GM12878 (cell line): Measurements from ENCODE around the gene LRIG3. TPM values are rescaled to one million over a fixed set of nuclear protein-coding genes. Genes with fewer than 3 reads are reported as not detected.

Experiments used
- ATAC-seq: fragments of 200-7000 bp; cut with Tn5 transposase; 3 replicates; pipeline ENCODE4 v1.9.1; 2020; ENCODE audit warnings: mild to moderate bottlenecking, moderate library complexity
- BruUV-seq: library from RNA; stranded (reverse); fragments of 400-500 nt; replicated peaks from 2 replicates; lab custom pipeline; 2021; lab: Mats Ljungman, UMichigan
- CTCF ChIA-PET: fragments of 300-600 bp; sonication (Branson Sonifier 250); formaldehyde crosslinking; extraction: SDS; loops from one replicate; lab custom pipeline; 2021; ENCODE audit warnings: inconsistent platforms; lab: Yijun Ruan, JAX
- POLR2A ChIA-PET: fragments of 350-600 bp; formaldehyde crosslinking; extraction: SDS; loops from one replicate; lab custom pipeline; 2021; ENCODE audit warnings: inconsistent platforms; lab: Charles Lee
- RAD21 ChIA-PET: fragments of 300-600 bp; sonication (Branson Sonifier 250); formaldehyde crosslinking; loops from one replicate; lab custom pipeline; 2023; ENCODE audit warnings: antibody characterized with exemption; ENCODE audit not compliant: unreplicated experiment; lab: Charles Lee
- SMC1A ChIA-PET: fragments of 300-600 bp; sonication (Branson Sonifier 250); formaldehyde crosslinking; loops from one replicate; lab custom pipeline; 2023; ENCODE audit not compliant: unreplicated experiment, uncharacterized antibody; lab: Charles Lee
- DNase-seq: peaks from one replicate; pipeline ENCODE4 v3.0.0-alpha.2; 2011; ENCODE audit warnings: low read depth, low spot score
- FAIRE-seq: peaks from 3 replicates; lab custom pipeline; 2011; peaks lifted over from hg19 to GRCh38; lab: Jason Lieb, UNC
- H2AFZ ChIP-seq: 2 replicates; pipeline ENCODE4 v1.6.0; 2011; ENCODE audit warnings: low read depth, low read length, control low read depth; ENCODE audit not compliant: control insufficient read depth
- H3K27ac ChIP-seq: 2 replicates; pipeline ENCODE4 v1.5.1; 2011; ENCODE audit warnings: control low read depth; ENCODE audit not compliant: control insufficient read depth, insufficient read depth
- H3K27me3 ChIP-seq, 2 experiments: replicated peaks in 1 of 2; 2 replicates each; pipeline versions ENCODE4 v1.6.0 to v1.6.1; 2011; ENCODE audit warnings: low read length in 1 of 2; ENCODE audit not compliant: control insufficient read depth in 2 of 2, insufficient read depth in 2 of 2
- H3K36me3 ChIP-seq, 2 experiments: 2 replicates each; pipeline ENCODE4 v1.5.1; 2011; ENCODE audit warnings: low read length in 1 of 2; ENCODE audit not compliant: control insufficient read depth in 2 of 2, insufficient read depth in 2 of 2
- H3K4me1 ChIP-seq: 2 replicates; pipeline ENCODE4 v1.6.1; 2011; ENCODE audit warnings: mild to moderate bottlenecking, low read length, moderate library complexity, mixed read lengths; ENCODE audit not compliant: control insufficient read depth, insufficient read depth
- H3K4me2 ChIP-seq: 2 replicates; pipeline ENCODE4 v1.6.0; 2011; ENCODE audit warnings: control low read depth; ENCODE audit not compliant: control insufficient read depth, insufficient read depth
- H3K4me3 ChIP-seq: fragments of 200-600 bp; sonication (generic); 2 replicates; pipeline ENCODE4 v1.5.1; 2016
- H3K79me2 ChIP-seq: 2 replicates; pipeline ENCODE4 v1.6.0; 2011; ENCODE audit warnings: low read length; ENCODE audit not compliant: control insufficient read depth, insufficient read depth
- H3K9ac ChIP-seq: 2 replicates; pipeline ENCODE4 v1.8.0; 2011; ENCODE audit warnings: low read length, control low read depth, mixed read lengths; ENCODE audit not compliant: control insufficient read depth, insufficient read depth
- H3K9me3 ChIP-seq: replicated peaks from 3 replicates; pipeline ENCODE4 v1.5.1; 2011; ENCODE audit warnings: mild to moderate bottlenecking, low read length; ENCODE audit not compliant: control insufficient read depth, insufficient read depth
- H4K20me1 ChIP-seq: 2 replicates; pipeline ENCODE4 v1.6.0; 2011; ENCODE audit not compliant: control insufficient read depth, insufficient read depth
- CUX1 ChIP-seq: IDR thresholded peaks from 2 replicates; pipeline ENCODE4 v1.6.1; 2012; ENCODE audit warnings: improper control_type of control experiment, low read depth, low read length; ENCODE audit not compliant: insufficient replicate concordance
- ESRRA ChIP-seq: IDR thresholded peaks from 2 replicates; pipeline ENCODE4 v1.6.1; 2012; ENCODE audit warnings: mild to moderate bottlenecking, low read length, improper control_type of control experiment
- IRF4 ChIP-seq: IDR thresholded peaks from 2 replicates; pipeline ENCODE4 v1.6.1; 2011; ENCODE audit warnings: low read depth, low read length
- NKRF ChIP-seq: fragments of 450-650 bp; conservative IDR thresholded peaks from 2 replicates; pipeline ENCODE4 v1.6.1; 2017; ENCODE audit warnings: mild to moderate bottlenecking, moderate library complexity
- RAD21 ChIP-seq: IDR thresholded peaks from 2 replicates; pipeline ENCODE4 v1.6.1; 2011; ENCODE audit warnings: mild to moderate bottlenecking, low read depth, low read length, moderate library complexity; ENCODE audit not compliant: insufficient read depth
- RFX5 ChIP-seq: IDR thresholded peaks from 2 replicates; pipeline ENCODE4 v1.6.1; 2011; ENCODE audit warnings: low read depth, low read length, improper control_type of control experiment
- STAT1 ChIP-seq: fragments of 450-650 bp; conservative IDR thresholded peaks from 2 replicates; pipeline ENCODE4 v1.6.1; 2014; ENCODE audit warnings: antibody characterized with exemption, mild to moderate bottlenecking
- YBX1 ChIP-seq: fragments of 450-650 bp; IDR thresholded peaks from 2 replicates; pipeline ENCODE4 v1.6.1; 2016; ENCODE audit warnings: antibody characterized with exemption
- whole genome bisulfite sequencing: methylation state at CpG from one replicate; pipeline ENCODE4 v1.1.6; 2016; ENCODE audit warnings: low lambda C conversion rate; ENCODE audit not compliant: insufficient replicate concordance, insufficient coverage; ENCODE audit errors: missing lambda C conversion rate; 5-methylcytosine and 5-hydroxymethylcytosine counted together
- in situ Hi-C: fragments of 300-500 bp; cut with MboI; formaldehyde crosslinking; loops from 9 replicates; pipeline ENCODE4 v1.14.3; 2018; ENCODE audit warnings: mixed read lengths
- intact Hi-C: fragments of 100-400 bp; cut with micrococcal nuclease; formaldehyde crosslinking; loops from one replicate; pipeline ENCODE4 v1.14.2; 2022; ENCODE audit not compliant: unreplicated experiment
- polyA plus RNA-seq, 11 experiments: library from polyadenylated mRNA; depleted of rRNA in 4 of 11; unstranded in 6 of 11; stranded (reverse) in 5 of 11; fragments of >200 nt; fragmentation: Nextera tagmentation in 4 of 11; fragmentation: Illumina TruSeq in 1 of 11; extraction: Ambion mirVana in 4 of 11; extraction: Trizol in 1 of 11; gene quantifications; 1 replicate in 1 of 11; 2 replicates in 10 of 11; pipeline versions ENCODE4 v1.2.1 to v1.2.3, GENCODE V29; 2011 to 2016; ENCODE audit warnings: inconsistent platforms in 2 of 11, missing spikeins in 2 of 11, low read depth in 1 of 11
- total RNA-seq, 4 experiments: library from RNA; depleted of rRNA in 3 of 4; stranded (reverse); fragments of >200 nt in 3 of 4; fragmentation: Illumina TruSeq in 1 of 4; extraction: Trizol in 1 of 4; gene quantifications; 2 replicates each; pipeline versions ENCODE4 v1.2.1 to v1.2.3, GENCODE V29; 2013 to 2021
- TF ChIP-seq, protein P1 (sequence below): fragments of 450-650 bp; IDR thresholded peaks from 2 replicates; pipeline ENCODE4 v1.6.1; 2018; ENCODE audit warnings: mild to moderate bottlenecking, low read depth, moderate library complexity; ENCODE audit not compliant: partially characterized antibody
- TF ChIP-seq, protein P2 (sequence below): fragments of 450-650 bp; IDR thresholded peaks from 2 replicates; pipeline ENCODE4 v1.6.1; 2016; ENCODE audit warnings: mild to moderate bottlenecking, moderate library complexity, borderline replicate concordance

The LRIG3 gene
- total and polyA plus RNA-seq, 10 of the 15 experiments (the other 5 are each of a cell fraction or from before 2014, with no cell fraction given): 0.95 to 8.5 (median 5.0) TPM

DNA sequence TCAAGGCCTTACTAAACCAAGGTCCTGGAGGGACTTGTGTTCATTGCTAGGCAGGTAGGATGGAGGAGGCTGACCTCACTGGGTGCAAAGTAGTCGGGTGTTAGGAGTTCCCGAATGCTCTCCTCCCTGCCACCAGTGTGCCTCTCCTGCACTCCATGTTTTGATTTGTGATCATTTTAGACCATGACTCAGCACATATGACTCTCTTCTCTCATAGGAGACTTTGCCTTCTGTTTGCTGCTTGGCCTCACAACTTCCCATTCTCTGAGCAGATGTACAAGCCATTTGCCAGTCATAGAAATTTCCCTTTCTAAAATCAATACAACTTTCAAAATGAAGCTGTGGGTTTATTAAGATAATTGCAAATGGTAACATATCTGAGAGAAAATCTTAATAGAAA is 46.6 kb upstream of the LRIG3 start:
- WGBS: 50% methylated on average over 2 of the region's 2 CpGs
- DNase-seq: no peak
- H3K79me2 ChIP-seq: no peaks in the 10 kb centered on the region
- no peak for ATAC-seq
- H3K27ac ChIP-seq: no peak overlapping the region
- intact Hi-C loops: no loop called here
- no peaks in the 10 kb centered on the region for H3K36me3 ChIP-seq
- SMC1A ChIA-PET: no interaction called here
- H3K9me3 ChIP-seq: no peaks in the 10 kb centered on the region
- BruUV-seq: no TSS peak
- CTCF ChIA-PET: no interaction called here
- FAIRE-seq: no peak
- no peaks in the 10 kb centered on the region for H3K27me3 ChIP-seq
- H3K4me2 ChIP-seq: no peak overlapping the region
- no peaks in the 10 kb centered on the region for H3K4me1 ChIP-seq
- RAD21 ChIA-PET: no interaction called here
- H2AFZ ChIP-seq: no peak overlapping the region
- POLR2A ChIA-PET: no interaction called here
- H4K20me1 ChIP-seq: no peaks in the 10 kb centered on the region
- no peak overlapping the region for H3K9ac ChIP-seq
- in situ Hi-C loops: no loop called here
- H3K4me3 ChIP-seq: no peak overlapping the region
- TF ChIP-seq STAT1 (no peak), YBX1 (no peak), RAD21 (no peak), ESRRA (no peak), NKRF (no peak), RFX5 (no peak), IRF4 (no peak), CUX1 (no peak)
- TF ChIP-seq, protein P1, sequence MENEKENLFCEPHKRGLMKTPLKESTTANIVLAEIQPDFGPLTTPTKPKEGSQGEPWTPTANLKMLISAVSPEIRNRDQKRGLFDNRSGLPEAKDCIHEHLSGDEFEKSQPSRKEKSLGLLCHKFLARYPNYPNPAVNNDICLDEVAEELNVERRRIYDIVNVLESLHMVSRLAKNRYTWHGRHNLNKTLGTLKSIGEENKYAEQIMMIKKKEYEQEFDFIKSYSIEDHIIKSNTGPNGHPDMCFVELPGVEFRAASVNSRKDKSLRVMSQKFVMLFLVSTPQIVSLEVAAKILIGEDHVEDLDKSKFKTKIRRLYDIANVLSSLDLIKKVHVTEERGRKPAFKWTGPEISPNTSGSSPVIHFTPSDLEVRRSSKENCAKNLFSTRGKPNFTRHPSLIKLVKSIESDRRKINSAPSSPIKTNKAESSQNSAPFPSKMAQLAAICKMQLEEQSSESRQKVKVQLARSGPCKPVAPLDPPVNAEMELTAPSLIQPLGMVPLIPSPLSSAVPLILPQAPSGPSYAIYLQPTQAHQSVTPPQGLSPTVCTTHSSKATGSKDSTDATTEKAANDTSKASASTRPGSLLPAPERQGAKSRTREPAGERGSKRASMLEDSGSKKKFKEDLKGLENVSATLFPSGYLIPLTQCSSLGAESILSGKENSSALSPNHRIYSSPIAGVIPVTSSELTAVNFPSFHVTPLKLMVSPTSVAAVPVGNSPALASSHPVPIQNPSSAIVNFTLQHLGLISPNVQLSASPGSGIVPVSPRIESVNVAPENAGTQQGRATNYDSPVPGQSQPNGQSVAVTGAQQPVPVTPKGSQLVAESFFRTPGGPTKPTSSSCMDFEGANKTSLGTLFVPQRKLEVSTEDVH: no peak
- TF ChIP-seq, protein P2, sequence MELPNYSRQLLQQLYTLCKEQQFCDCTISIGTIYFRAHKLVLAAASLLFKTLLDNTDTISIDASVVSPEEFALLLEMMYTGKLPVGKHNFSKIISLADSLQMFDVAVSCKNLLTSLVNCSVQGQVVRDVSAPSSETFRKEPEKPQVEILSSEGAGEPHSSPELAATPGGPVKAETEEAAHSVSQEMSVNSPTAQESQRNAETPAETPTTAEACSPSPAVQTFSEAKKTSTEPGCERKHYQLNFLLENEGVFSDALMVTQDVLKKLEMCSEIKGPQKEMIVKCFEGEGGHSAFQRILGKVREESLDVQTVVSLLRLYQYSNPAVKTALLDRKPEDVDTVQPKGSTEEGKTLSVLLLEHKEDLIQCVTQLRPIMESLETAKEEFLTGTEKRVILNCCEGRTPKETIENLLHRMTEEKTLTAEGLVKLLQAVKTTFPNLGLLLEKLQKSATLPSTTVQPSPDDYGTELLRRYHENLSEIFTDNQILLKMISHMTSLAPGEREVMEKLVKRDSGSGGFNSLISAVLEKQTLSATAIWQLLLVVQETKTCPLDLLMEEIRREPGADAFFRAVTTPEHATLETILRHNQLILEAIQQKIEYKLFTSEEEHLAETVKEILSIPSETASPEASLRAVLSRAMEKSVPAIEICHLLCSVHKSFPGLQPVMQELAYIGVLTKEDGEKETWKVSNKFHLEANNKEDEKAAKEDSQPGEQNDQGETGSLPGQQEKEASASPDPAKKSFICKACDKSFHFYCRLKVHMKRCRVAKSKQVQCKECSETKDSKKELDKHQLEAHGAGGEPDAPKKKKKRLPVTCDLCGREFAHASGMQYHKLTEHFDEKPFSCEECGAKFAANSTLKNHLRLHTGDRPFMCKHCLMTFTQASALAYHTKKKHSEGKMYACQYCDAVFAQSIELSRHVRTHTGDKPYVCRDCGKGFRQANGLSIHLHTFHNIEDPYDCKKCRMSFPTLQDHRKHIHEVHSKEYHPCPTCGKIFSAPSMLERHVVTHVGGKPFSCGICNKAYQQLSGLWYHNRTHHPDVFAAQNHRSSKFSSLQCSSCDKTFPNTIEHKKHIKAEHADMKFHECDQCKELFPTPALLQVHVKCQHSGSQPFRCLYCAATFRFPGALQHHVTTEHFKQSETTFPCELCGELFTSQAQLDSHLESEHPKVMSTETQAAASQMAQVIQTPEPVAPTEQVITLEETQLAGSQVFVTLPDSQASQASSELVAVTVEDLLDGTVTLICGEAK: no peak
